NT2/D1 (cell line): ENCODE measurements around the gene FAM163B.

Experiments used
- SUZ12 ChIP-seq: IDR thresholded peaks from 2 replicates; pipeline ENCODE4 v1.6.1; 2011; ENCODE audit not compliant: insufficient read length, insufficient read depth; ENCODE audit errors: extremely low read depth
- YY1 ChIP-seq: IDR thresholded peaks from 2 replicates; pipeline ENCODE4 v1.6.1; 2011; ENCODE audit not compliant: insufficient read length, insufficient read depth

- TF ChIP-seq SUZ12 (no peak), YY1 (no peak)
These were observed 48.9 kb downstream of the FAM163B start for GRCh38 chr9:133560311-133560710.
